Measurements from ENCODE around the gene HMG20B.
"Not testable (repeated sequence)": the region's sequence is repeated elsewhere in the genome, so short reads cannot be mapped to it uniquely, and the experiment has no call there.

The HMG20B gene

DNA sequence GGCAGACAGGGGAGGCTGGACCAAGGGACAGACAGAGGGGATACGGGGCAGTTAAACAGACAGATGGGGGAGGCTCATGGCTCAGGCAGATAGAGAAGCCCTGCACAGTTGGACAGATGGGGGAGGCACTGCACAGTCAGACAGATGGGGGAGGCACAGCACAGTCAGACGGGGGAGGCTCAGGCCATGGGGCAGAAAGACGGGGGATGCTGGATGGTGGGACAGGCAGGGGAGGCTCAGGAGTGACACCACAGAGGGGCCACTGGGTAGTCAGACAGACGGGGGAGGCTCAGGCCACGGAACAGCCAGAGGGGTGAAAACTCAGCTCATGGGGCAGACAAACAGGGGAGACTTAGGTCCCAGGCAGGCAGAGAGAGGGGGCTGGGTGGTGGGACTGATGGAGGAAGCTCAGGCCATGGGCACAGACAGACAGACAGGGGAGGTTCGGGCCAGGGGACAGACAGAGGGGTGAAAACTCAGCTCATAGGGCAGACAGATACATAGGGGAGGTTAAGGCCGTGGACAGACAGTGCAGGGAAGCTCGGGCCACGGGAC lies 16.2 kb upstream of the HMG20B start:
- no peak for DNase-seq (ENCODE audit: low read depth)

DNA sequence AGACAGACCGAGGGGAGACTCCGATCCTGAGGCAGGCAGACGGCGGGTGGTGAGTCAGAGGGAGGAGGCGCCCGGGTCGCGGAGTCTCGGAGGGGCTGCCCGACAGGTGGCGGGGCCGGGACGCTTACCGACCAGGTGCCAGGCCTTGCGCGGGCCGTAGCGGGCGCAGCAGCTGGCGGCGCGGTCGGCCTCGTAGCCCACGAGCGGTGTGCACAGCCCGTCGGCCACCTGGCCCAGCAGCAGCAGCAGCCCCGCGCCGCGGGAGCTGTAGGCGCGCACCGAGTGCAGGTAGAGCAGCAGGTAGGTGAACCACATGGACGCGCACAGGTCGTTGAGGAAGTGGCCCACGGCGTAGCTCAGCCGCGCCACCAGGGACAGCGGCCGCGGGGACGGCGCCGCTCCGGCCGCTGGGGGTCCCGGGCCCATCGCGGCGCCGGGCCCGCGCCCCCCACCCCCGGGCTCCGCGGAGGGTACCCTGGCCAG lies 15.7 kb upstream of the HMG20B start:
- peak; percentile 59 for DNase-seq (ENCODE audit: low read depth)

DNA sequence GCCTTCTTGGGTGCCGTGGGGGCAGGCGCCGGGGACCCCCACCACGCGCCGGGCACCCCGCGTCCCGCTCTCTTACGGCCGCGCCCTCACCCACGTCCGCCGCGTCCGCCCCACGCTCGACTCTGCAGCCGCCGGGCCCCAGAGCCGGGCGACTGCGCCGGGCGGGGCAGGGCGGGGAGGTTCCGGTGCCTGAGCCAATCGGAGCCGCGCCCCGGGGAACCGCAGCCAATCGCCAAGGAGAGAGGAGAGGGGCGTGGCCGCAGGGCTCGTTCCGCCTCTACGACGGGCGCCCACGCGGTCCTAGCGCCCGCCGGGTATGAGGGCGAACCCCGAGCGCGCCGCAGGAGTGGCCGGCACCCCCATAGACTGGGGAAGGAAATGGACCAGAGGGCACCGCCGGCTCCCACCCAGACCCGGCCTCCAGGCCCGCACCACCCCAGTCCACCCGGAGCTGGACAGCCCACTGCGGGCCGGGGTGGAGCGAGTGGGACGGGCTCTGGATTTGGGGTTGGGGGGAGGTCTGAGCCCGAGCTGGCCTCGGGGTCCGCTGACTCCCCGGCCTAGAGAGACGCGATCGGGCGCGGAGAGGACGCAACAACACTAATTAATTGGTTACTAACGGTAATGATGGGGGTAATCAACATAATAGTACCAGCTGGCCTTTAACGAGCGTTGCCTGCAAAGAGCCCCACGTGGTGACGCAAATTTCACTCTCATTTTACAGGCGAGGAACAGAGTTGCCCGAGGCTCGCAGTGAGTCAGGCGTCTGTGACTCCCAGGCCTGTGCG lies 15.1 kb upstream of the HMG20B start, which contains the start of gene MFSD12:
TSS of gene MFSD12 (minus strand) at position 126 of the 788 bp plus-strand sequence. CDS start 183 bp downstream, outside the sequence.
- DNase-seq (ENCODE audit: low read depth): peak; percentile 95

DNA sequence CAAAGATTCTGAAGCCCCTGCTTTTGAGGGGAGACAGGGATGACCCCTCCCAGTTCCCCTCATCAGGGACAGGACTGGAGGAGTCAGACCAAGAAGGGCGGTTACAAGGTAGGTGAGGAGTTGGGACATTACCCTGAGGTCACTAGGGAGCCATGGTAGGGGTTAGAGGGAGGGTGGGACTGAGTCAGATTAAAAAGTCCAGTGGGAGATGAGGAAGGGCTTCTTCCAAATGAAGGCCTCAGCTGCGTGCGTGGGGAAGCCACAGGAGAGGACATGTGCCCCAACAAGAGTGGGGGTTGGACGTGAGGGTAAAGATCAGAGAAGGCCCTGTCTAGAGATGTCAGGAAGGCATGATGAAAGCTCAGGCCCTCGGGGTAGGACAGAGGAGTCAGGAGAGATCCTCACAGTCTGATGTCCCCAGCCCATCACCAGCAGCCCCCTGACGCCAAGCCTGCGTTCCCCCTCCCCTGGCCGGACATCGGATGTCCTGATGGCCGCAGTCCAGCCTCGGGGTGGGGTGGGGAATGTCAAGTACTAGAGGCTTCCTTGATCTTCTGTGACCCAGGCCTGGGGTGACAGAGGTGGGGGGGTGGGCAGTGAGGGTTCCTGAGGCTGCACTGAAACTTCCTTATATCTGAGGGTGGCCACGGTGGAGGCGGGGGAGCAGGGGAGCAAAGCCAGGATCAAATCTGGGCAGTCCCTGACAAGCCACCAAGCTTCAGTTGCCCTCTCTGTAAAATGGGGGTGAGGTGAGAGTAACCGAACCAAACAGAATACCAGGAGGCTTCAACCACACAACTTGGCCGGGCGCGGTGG lies 8.8 kb upstream of the HMG20B start:
- no peak for DNase-seq (ENCODE audit: low read depth)

DNA sequence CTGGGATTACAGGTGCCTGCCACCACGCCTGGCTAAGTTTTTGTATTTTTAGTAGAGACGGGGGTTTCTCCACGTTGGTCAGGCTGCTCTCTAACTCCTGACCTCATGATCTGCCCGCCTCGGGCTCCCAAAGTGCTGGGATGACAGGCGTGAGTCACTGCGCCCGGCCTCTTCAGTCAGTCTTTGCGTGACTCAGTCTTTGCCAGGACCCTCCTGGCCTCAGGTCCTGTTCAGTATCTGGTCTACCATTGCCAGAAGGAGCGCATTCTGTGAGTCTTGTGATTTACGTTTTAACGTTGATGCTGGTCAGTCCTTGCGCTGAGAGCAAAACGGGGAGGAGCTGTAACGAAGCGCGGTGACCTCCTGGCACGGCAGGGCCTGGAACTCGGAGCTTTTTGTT lies 7.6 kb upstream of the HMG20B start:
- peak; percentile 75 for DNase-seq (ENCODE audit: low read depth)

GRCh38 chr19:3570042-3570441 lies 2.7 kb upstream of the HMG20B start:
- DNase-seq (ENCODE audit: low read depth): not testable (repeated sequence)

DNA sequence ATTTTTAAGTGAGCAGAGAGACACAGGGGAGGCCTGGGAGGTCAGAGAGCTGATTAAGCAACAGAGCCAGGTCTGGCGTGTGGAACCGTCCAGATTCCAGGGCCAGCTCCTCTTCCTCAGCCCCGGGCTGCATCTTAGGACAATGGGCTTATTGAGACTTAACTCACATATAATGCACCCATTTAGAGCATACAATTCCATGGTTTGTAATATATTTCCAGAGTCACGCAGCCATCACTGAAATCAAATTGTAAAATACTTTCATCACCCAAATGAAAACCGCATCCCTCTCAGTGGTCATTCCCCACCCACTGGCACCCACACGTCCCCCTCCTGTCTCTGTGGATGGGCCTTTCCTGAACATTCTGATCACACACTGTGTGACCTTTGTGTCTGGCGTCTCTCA lies 2.1 kb upstream of the HMG20B start:
- no peak for DNase-seq (ENCODE audit: low read depth)

- peak; percentile 100 for DNase-seq (ENCODE audit: low read depth)
These were observed 451 bp upstream of the HMG20B start for GRCh38 chr19:3572132-3572854.

GRCh38 chr19:3573162-3573857 lies 566 bp downstream of the HMG20B start:
- DNase-seq (ENCODE audit: low read depth): no peak

DNA sequence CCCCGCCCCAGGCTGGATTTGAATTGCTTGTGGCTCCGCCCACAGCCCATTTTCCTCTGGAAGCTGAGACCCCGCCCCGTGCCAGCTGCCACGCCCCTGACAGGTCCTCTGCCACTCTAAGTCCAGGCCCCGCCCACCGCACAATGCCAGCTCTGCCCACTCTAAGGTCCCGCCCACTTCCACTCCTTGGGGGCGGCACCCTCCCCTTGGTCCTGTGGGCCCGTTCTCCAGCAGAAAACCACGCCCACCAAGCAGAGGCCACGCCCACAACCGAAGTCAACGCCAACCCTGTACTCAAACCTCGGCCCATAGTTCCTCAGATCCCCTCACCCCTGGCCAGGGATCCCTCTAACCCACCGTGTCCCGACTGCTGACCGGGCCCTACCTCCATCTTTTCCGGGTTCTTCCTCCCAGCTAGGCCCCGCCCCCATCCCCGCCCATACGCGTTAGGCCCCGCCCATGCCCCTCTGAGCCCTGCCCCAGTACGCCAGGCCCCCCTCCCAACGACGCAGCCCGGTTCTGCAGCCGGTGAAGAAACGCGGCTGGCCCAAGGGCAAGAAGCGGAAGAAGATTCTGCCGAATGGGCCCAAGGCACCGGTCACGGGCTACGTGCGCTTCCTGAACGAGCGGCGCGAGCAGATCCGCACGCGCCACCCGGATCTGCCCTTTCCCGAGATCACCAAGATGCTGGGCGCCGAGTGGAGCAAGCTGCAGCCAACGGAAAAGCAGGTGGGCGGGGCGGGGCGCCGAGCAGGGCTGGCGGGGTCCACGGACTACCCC lies 1.3 kb downstream of the HMG20B start:
- peak; percentile 97 for DNase-seq (ENCODE audit: low read depth)

DNA sequence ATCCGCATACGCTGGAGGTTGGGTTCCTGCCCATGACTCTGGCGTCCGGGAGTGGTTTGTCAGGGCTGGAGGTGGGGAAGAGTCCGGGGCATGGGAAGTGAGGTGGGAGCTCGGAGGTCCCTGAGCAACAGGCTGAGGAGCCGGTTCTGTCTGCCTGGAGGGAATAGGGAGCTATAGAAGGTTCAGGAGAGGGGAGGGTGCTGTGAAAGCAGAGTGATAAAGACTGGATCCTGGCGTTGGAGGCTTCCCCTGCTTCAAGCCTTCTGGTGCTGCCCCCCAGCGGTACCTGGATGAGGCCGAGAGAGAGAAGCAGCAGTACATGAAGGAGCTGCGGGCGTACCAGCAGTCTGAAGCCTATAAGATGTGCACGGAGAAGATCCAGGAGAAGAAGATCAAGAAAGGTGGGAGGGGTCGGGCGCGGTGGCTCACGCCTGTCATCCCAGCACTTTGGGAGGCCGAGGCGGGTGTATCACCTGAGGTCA lies 2.6 kb downstream of the HMG20B start:
- peak; percentile 23 for DNase-seq (ENCODE audit: low read depth)

DNA sequence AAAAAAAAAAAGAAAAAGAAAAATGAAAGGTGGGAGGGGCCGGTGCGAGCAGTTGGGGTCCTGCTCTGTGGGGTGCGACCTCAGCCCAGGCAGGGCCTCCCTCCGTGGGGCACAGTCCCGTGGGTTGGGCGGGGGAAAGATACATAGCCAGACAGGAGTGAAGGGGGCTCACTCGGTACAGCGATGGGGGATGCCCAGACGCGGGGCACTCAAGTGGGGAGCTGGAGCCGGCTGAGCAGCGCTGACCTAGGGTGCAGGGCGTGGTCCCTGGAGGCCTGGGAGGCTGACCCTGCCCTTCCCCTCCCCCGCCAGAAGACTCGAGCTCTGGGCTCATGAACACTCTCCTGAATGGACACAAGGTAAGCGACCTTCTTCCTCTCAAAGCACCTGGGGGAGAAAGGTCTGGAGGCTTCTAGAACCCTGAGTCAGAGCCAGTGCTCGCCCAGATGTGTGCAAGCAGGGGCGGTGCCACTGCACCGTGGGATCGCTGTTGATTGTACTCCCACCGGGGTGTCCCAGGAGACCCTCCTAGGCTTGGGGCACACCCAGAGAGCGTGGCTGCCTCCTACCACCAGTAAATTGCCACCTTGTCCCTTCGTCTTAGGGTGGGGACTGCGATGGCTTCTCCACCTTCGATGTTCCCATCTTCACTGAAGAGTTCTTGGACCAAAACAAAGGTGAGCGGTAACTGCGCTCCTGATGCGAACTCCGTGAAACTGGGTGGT lies 3.4 kb downstream of the HMG20B start:
- no peak for DNase-seq (ENCODE audit: low read depth)

DNA sequence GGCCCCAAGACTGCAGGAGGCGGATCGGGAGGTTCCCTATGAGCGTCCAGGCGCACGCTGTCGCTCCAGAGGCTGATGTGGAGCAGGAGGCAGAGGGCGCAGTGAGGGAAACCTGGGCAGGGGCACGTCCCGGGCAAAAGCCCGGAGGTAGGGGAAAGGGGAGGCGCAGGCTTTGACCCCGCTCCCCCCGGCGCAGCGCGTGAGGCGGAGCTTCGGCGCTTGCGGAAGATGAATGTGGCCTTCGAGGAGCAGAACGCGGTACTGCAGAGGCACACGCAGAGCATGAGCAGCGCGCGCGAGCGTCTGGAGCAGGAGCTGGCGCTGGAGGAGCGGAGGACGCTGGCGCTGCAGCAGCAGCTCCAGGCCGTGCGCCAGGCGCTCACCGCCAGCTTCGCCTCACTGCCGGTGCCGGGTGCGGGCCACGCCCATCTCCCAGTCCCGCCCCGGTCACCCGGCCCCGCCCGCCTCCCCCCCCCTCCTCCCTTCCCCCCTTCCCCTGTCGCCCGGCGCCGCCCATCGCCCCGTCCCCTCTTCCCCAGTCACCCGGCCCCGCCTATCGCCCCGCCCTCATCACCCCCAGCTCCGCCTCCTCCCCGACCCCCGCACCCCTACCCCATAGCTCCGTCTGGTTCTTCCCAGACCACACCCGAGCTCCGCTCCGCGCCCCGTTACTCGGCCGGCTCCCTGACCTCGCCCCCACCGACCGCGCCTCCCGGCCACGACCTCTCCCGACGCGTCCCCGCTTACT lies 4.1 kb downstream of the HMG20B start:
- peak; percentile 58 for DNase-seq (ENCODE audit: low read depth)

- DNase-seq (ENCODE audit: low read depth): no peak
These were observed 5.1 kb downstream of the HMG20B start for GRCh38 chr19:3577723-3578344.

DNA sequence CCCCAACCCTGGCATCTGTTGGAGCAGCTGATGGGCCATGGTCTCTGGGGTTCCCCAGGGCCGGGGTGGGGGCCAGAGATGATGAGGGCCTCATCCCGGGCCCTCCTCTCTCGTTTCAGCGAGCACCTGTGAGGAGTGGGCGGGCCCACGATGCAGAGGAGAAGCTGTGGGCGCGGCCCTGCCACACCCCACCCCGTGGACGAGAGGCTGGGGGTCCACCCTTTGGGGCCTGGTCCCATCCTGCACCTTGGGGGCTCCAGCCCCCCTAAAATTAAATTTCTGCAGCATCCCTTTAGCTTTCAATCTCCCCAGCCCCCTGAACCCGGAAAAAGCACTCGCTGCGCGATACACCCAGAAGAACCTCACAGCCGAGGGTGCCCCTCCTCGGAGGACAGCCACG lies 5.6 kb downstream of the HMG20B start:
- DNase-seq (ENCODE audit: low read depth): no peak

DNA sequence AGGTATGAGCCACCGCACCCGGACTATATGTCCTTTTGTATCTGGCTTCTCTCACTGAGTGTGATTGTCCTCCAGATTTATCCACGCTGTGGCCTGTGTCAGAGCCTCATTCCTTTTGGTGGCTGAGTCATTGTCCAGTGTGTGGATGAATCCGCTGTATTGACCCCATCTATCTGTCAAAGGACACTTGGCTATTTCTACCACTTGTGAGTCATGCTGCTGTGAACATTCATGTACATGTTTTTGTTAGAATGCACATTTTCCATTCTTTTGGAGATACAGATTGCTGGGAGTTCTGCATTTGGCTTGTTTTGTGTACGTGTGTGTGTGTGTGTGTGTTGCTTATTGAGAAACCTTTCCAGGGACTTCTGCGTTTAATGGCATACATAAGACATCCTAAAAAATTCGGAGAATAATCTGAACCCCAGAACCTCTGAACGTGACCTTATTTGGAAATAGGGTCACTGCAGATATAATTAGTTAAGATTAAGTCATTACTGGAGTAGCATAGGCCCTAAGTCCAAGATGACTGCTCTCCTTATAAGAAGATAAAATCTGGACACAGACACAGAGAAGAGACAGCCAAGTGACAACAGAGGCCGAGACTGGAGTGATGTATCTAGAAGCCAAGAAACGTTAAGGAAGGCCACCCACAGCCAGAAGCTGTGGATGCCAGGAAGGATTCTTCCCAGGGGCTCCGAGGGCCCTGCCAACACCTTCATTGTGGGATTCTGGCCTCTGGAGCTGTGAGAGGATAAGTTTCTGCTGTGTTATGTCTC lies 7.6 kb downstream of the HMG20B start:
- DNase-seq (ENCODE audit: low read depth): peak; percentile 98

DNA sequence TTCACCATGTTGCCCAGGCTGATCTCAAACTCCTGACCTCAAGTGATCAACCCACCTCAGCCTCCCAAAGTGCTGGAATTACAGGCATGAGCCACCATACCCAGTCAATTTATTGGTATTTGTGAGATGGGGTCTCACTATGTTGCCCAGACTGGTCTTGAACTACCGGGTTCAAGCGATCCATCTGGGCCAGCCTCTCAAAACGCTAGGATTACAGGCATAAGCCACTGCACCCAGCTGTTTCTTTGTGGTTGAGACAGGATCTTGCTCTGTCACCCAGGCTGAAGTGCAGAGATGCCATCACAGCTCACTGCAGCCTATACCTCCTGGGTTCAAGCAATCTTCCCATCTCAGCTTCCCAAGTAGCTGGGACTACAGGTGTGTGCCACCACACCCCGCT lies 9.0 kb downstream of the HMG20B start:
- DNase-seq (ENCODE audit: low read depth): not testable (repeated sequence)

Measured in EH (cell line).